ENCODE results near the gene PSMD2.

DNA sequence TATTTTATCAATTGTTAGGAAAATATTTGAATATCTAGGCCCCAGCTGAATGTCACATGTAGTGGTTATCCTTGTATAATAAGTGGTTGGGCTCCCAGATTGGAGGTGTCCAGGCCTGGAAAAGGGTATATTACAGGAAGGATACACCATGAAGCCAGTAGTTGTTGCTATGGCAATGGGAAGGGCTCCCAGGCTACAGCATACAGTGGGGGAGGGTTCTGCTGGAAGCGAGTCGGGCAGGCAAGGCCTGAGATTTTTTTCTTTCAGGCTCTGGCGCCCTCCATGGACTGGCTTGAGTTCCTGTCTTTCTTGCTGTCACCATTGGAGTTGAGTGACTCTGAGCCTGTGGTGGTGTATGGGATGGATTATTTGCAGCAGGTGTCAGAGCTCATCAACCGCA lies 14.3 kb upstream of the PSMD2 start:
- peak; percentile 41 for TF ChIP-seq CTCF (IDR thresholded peaks at IDR 0.05; ENCODE audit: low read length)
- TF ChIP-seq EZH2 (optimal IDR thresholded peaks at IDR 0.05; ENCODE audit: low read depth, low read length), result no peak
